GM21423 (cell line): ENCODE results near the gene ZNF23.

Experiments
- ATAC-seq: cut with Tn5 transposase; IDR thresholded peaks from one replicate; pipeline ENCODE4 v1.9.1; 2021; ENCODE audit warnings: mild to moderate bottlenecking, moderate library complexity; ENCODE audit not compliant: unreplicated experiment

ZNF23 gene

GRCh38 chr16:71472051-71472450 is 10.0 kb upstream of the ZNF23 start:
- no peak for ATAC-seq

DNA sequence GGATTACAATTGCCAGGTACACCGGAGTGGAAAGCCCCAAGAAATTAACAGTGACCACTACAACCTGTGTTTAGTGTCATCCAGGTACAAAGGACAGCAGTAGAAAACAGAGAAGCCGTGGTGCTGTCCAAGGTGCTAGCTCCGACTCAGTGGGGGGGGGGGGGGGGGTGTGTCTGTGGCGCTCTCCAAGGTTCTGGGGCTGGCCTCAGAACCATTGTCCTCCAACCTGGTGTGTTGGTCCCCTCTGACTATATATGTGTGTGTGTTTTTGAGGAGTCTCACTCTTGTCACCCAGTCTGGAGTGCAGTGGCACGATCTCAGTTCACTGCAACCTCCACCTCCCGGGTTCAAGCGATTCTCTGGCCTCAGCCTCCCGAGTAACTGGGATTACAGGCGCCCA is 5.8 kb upstream of the ZNF23 start:
- no peak for ATAC-seq

DNA sequence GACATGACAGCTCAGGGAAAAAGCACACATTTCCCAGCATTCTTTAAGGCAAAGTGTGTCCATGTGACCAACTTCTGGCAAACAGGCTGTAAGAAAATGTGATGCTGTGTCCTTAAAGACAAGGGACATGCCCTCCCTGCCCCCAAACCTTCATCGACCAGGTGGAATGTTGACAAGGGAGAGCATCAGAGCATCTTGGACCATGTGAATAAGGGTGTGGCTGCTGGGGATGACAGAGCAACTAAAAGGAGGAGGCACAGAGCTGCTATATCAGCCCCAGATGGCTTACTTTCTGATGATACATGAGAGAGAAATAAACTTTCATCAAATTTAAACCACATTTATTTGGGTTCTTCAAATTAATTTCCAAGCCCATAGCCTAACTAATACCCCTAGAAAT is 2.2 kb upstream of the ZNF23 start:
- no peak for ATAC-seq

DNA sequence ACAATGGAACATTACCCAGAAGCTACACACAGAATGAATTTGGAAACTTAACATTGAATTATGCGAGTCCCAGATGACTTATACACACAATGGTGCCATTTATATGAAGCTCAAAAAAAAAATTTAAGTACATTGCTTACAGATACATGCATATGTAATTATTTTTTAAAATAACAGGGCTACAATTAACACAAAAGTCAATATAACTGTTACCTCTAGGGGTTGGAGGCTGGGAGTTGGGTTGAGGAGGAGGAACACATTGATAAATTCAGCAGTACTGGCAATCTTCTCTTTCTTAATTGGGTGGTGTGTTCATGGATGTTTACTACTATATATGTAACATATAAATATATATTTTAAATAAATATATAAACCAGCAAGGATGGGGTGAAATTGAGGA is 1.1 kb downstream of the ZNF23 start:
- no peak for ATAC-seq

- no peak for ATAC-seq
These were observed 1.8 kb downstream of the ZNF23 start for GRCh38 chr16:71460236-71460635.

GRCh38 chr16:71459510-71459909 is 2.5 kb downstream of the ZNF23 start:
- no peak for ATAC-seq

GRCh38 chr16:71456801-71457200 is 5.2 kb downstream of the ZNF23 start:
- no peak for ATAC-seq

- no peak for ATAC-seq
These were observed 9.0 kb downstream of the ZNF23 start for GRCh38 chr16:71453036-71453435.

DNA sequence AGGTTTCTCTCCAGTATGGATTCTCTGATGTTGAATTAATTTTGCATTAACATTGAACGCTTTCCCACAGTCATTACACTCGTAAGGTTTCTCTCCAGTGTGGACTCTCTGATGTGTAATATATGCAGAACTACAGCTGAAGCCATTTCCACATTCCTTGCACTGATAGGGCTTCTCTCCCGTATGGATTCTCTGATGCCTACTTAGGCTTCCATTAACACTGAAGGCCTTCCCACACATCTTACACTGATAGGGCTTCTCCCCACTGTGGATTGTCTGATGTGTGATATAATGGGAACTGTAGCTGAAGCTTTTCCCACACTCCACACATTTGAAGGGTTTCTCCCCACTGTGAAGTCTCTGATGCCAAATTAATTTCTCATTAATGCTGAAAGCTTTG is 13.0 kb downstream of the ZNF23 start:
- no peak for ATAC-seq

DNA sequence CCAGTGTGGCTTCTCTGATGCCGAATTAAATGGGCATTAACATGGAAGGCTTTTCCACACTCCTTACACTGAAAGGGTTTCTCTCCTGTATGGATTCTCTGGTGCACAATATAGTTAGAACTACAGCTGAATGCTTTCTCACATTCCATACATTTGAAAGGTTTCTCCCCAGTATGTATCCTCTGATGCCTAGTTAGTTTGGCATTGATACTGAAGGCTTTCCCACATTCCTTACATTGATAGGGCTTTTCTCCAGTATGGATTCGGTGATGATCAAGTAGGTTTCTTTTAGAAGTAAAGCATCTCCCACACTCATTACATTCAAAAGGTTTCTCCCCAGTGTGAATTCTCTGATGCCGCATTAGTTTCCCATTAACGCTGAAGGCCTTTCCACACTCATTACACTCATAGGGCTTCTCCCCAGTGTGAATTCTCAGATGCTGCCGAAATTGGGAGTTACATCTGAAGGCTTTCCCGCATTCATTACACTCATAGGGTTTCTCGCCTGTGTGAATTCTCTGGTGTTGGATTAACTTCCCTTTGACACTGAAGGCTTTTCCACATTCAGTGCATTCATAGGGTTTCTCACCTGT is 13.7 kb downstream of the ZNF23 start:
- ATAC-seq = no peak

GRCh38 chr16:71443714-71444113 is 18.3 kb downstream of the ZNF23 start:
- ATAC-seq = no peak

DNA sequence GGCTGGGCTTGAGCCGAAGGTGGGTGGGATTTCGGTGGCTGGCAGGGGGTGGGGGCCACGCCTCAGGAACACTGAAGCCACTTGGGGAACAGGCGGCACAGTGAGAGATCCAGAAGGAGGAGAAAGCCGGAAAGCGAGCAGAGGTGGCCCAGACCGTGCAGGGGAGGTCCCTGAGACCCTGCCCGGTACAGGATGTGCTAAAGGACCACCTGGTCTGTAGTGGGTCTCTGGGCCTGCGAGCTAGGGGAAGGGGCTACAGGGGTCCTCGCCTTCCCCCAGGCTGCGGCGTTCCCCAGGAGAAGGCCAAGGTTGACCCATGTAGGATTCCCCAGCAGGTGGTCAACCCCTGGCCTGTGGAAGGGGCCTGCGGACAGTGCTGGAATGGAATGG is 20.0 kb downstream of the ZNF23 start, which contains the start of gene TLE7:
Gene TLE7, minus strand, starts transcription at position 4 of the 390 bp plus-strand sequence. CDS start 8,730 bp downstream, outside the sequence.
- no peak for ATAC-seq

DNA sequence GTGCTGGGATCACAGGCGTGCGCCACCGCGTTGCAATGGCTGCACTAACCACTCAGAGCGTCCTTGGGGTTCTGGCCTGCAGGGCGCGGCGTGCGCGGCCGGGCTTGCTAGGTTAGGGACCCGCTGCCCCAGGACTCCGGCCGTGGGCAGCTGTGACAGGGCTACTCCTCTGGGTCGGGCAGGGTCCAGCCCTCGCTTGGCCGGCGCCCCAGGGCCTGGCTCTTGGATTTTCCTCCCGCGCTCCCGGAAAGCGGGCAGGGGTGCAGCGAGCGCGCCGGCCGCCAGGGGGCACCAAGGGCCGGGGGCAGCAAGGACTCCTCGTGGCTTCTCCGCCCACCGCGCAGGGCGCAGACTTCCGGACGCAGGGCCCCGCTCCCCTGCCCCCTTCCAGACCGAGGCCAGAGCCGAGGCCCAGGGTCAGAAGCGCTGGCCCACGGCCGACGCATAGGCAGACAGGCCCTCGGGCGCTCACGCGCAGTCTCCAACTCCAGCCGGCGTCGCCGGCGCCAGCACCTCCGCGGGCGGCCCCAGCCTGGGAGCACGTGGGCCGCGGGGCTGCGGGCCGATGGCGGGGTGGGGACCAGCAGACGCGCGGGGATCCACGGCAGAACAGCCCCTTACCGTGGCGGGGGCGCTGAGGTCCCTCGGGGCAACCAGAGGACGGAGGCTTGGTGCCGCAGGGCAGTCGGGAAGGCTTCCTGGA is 20.5 kb downstream of the ZNF23 start:
- ATAC-seq = no peak

- ATAC-seq = no peak
These were observed 21.2 kb downstream of the ZNF23 start for GRCh38 chr16:71440669-71441347.

DNA sequence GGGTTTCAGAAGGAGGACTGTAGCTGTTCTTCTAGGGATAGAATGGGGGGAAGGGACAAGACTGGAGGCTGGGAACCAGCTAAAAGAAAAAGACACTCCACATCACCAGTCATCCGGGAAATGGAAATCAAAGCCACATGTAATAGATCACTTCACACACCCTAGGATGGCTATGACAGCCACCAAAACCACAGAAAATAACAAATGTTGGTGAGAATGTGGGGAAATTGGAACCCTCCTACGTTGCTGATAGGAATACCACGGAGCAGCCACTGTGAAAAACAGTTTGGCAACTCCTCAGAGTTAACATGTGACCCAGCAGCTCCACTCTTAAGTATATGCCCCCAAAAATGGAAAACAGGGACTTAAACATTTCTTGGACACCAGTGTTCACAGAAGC is 22.5 kb downstream of the ZNF23 start:
- no peak for ATAC-seq

- no peak for ATAC-seq
These were observed 25.6 kb downstream of the ZNF23 start for GRCh38 chr16:71436473-71436872.

DNA sequence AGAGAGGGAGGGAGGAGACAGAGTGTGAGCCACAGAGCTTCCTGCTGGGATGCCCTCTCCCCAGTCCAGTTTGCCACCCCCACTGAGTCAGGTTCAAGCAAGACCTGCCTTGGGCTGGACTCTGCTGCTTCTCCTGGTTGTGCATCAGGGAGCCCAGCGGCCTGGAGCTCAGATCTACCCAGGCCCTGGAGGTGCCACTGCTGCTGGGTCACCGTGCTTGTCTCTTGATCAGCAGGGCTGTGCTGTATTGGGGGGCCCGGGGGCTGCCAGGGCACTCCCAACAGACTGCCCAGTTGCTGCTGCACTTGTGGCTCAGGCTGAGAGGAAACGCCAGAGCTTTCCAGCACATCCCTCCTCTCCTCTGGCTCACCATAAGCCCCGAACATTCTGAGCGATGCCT is 29.1 kb downstream of the ZNF23 start:
- ATAC-seq = no peak

DNA sequence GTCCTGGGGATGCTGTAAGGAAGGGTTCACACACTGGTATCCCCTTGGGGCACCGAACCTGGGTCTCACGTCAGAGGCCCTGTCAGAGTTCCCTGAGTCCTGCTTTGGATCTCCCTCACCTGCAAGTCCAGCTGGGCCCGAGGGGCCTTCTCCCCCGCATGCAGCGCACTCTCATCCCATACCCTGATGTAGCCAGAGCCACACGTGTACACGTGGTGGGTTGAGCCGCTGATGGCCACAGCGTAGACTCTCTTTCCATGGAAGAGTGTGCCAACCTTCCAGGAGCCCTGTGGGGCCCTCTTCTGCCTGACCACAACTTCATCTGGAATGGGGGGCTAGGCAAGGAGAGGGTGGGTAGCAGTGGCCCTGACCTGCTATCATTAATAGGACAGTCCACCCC is 30.1 kb downstream of the ZNF23 start:
- no peak for ATAC-seq

DNA sequence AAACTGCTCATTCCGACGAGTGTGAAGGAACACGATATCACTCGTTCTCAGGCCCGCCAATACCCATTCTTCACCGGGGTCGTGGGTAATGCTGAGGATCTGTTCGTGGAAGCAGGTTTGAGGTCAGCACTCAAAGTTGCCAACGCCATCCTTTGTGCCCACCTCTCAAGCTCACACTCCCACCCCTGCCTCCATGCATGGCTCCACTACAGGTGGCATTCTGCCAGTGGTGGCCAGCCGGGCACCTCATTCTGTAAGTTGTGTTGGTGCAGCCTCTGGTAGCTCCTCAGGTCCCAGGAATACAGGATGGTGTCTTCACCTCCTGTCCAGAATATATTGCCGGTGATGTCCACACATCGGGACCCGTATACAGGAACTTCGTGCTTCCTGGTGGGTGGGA is 30.9 kb downstream of the ZNF23 start:
- no peak for ATAC-seq

GRCh38 chr16:71430744-71431143 is 31.3 kb downstream of the ZNF23 start:
- ATAC-seq = no peak

DNA sequence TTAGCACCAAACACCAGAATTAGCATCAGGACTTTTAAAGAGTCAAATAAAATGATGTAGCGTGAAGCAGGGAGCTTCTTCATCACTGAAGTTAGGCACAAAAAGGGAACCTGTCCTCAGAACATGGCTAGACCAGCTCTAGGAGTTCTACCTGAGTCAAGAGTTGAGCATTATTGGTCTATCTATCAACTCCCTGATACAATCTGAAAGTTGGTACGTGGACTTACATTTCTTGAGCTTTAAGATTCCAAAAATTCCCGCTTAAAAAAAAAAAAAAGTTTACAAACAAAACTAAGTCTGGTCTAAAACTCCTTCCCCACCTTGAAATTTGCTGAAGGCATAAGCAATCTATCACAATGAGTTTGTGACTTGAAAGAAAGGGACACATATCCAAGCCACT is 32.5 kb downstream of the ZNF23 start:
- no peak for ATAC-seq

- ATAC-seq = no peak
These were observed 33.2 kb downstream of the ZNF23 start for GRCh38 chr16:71428883-71429282.
